ENCODE results near the gene BTN3A1. TPM values are rescaled to one million over a fixed set of nuclear protein-coding genes. Genes with fewer than 3 reads are reported as not detected.

The BTN3A1 gene
- total and polyA plus RNA-seq, 2 experiments from 2014 or later, result 1.9 to 3.5 TPM

DNA sequence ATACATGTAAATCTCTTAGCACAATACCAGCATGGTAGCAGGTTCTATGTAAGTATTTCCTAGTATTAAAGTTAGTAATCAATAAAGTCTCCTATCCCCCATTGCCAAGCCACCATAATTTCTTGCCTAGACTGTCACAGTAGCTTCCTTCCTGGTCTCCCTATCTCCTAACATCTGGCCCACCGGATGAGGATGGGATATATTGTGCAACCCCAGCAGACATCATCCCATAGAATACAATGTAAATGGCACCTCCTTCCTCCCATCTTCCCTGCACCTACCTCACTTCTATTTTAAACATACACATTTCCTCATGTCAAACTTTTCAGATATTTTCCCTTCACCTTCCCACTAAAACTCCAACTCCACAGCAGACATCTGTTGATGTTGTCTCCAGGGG lies 3.5 kb upstream of the BTN3A1 start:
- no peak for TF ChIP-seq CTCF (IDR thresholded peaks at IDR 0.05; ENCODE audit: low read depth, low read length)
- no peak for DNase-seq (ENCODE audit: low read depth in 1 of 2, low spot score in 1 of 2)
- no peaks in the 10 kb centered on the region for H3K36me3 ChIP-seq
- no peaks in the 10 kb centered on the region for H3K4me1 ChIP-seq (ENCODE audit: low read depth)
- H3K4me3 ChIP-seq, result no peak overlapping the region
- no peaks in the 10 kb centered on the region for H3K27me3 ChIP-seq
- no peaks in the 10 kb centered on the region for H3K9me3 ChIP-seq (ENCODE audit: low read depth)
- no peak overlapping the region for H3K27ac ChIP-seq

DNA sequence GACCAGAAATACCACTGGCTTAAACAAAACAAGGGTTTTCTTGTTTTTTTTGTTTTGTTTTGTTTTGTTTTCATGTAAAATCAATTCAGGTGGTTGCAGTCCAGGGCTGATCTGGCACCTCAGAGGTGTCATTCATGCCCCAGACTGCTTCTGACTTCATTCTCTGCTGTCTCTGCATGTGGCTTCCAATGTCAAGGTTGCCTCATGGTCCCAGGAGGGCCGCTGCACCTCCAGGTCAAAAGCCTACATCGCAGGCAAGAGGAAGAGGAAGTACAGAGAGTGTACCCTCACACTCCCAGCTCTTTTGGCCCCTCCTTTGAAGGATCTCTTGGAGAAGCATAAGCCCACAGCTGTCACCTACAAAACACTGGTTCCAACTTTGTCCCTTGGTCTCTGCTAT lies 1.4 kb upstream of the BTN3A1 start:
- no peak for DNase-seq (ENCODE audit: low read depth in 1 of 2, low spot score in 1 of 2)
- Histone ChIP-seq H3K9me3 (ENCODE audit: low read depth) (no peaks in the 10 kb centered on the region), H3K36me3 (no peaks in the 10 kb centered on the region), H3K4me3 (no peak overlapping the region), H3K27me3 (no peaks in the 10 kb centered on the region), H3K4me1 (ENCODE audit: low read depth) (no peaks in the 10 kb centered on the region), H3K27ac (no peak overlapping the region)
- no peak for TF ChIP-seq CTCF (IDR thresholded peaks at IDR 0.05; ENCODE audit: low read depth, low read length)

DNA sequence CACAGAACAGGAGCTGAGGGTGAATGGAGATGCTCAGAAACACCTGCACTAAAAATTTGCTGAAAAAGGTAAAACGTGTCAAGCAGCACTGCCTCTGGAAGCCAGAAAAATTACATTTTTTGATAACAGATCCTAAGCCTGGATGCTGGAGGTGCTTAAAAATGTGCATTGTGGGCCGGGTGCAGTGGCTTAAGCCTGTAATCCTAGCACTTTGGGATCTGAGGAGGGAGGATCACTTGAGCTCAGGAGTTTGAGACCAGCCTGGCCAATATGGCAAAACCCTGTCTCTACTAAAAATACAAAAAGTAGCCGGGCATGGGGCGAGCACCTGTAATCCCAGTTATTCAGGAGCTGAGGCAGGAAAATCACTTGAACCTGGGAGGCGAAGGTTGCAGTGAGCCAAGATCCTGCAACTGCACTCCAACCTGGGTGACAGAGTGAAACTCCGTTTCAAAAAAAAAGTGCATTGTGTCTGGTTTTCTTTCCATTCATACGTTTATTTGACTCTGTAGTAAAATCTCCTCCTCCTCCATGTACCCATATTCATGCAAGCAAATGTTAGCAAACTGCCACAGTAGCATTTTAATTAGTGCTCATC lies 587 bp upstream of the BTN3A1 start:
- Histone ChIP-seq H3K27me3 (no peaks in the 10 kb centered on the region), H3K36me3 (no peaks in the 10 kb centered on the region), H3K4me1 (ENCODE audit: low read depth) (no peaks in the 10 kb centered on the region), H3K4me3 (peak overlapping the region; percentile 51), H3K27ac (no peak overlapping the region), H3K9me3 (ENCODE audit: low read depth) (no peaks in the 10 kb centered on the region)
- no peak for DNase-seq (ENCODE audit: low read depth in 1 of 2, low spot score in 1 of 2)
- TF ChIP-seq CTCF (IDR thresholded peaks at IDR 0.05; ENCODE audit: low read depth, low read length), result no peak

DNA sequence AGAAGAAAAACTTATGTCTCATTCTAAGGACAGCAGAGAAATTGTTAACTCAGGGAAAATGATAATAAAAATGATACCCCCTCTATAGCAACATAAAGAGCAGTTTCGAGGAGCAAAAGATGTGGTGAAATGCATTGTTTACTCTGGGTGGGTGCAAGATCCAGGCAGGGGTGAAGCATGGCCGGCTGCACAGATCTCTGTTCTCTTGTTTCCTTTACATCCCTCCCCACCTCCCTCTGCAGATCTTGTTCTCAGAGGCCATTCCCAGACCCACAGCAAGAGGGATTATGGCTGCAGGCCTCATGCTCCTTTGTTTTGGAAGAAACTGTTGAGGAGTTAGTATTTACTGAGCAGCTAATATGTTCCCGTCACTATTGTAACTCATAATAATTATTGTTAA lies 1.8 kb downstream of the BTN3A1 start:
- Histone ChIP-seq H3K27me3 (no peaks in the 10 kb centered on the region), H3K4me3 (no peak overlapping the region), H3K36me3 (no peaks in the 10 kb centered on the region), H3K27ac (no peak overlapping the region), H3K4me1 (ENCODE audit: low read depth) (no peaks in the 10 kb centered on the region), H3K9me3 (ENCODE audit: low read depth) (no peaks in the 10 kb centered on the region)
- TF ChIP-seq CTCF (IDR thresholded peaks at IDR 0.05; ENCODE audit: low read depth, low read length), result no peak
- DNase-seq (ENCODE audit: low read depth in 1 of 2, low spot score in 1 of 2), result no peak

GRCh38 chr6:26404546-26404945 lies 2.5 kb downstream of the BTN3A1 start:
- Histone ChIP-seq H3K4me3 (no peak overlapping the region), H3K27ac (no peak overlapping the region), H3K4me1 (ENCODE audit: low read depth) (no peaks in the 10 kb centered on the region), H3K9me3 (ENCODE audit: low read depth) (no peaks in the 10 kb centered on the region), H3K36me3 (no peaks in the 10 kb centered on the region), H3K27me3 (no peaks in the 10 kb centered on the region)
- no peak for TF ChIP-seq CTCF (IDR thresholded peaks at IDR 0.05; ENCODE audit: low read depth, low read length)
- DNase-seq (ENCODE audit: low read depth in 1 of 2, low spot score in 1 of 2), result no peak

Measured in cardiac muscle cell (in vitro differentiated cells and primary cell).